IPS-18a (cell line): ENCODE results near the gene ADAP2.
"Not testable (repeated sequence)": the region's sequence is repeated elsewhere in the genome, so short reads cannot be mapped to it uniquely, and the experiment has no call there.

Experiments
- H3K27ac ChIP-seq: one replicate; pipeline ENCODE4 v1.5.1; 2013; ENCODE audit warnings: low read length
- H3K27me3 ChIP-seq: one replicate; pipeline ENCODE4 v1.6.1; 2013; ENCODE audit warnings: mild to moderate bottlenecking, low read length; ENCODE audit not compliant: control insufficient read depth, insufficient read depth
- H3K36me3 ChIP-seq: one replicate; pipeline ENCODE4 v1.6.1; 2013; ENCODE audit warnings: low read depth, low read length; ENCODE audit not compliant: control insufficient read depth
- H3K4me1 ChIP-seq: one replicate; pipeline ENCODE4 v1.6.1; 2013; ENCODE audit warnings: low read depth, low read length; ENCODE audit not compliant: control insufficient read depth
- H3K4me3 ChIP-seq: one replicate; pipeline ENCODE4 v1.5.1; 2013; ENCODE audit warnings: low read length
- H3K9ac ChIP-seq: one replicate; pipeline ENCODE4 v1.6.1; 2013; ENCODE audit warnings: mild to moderate bottlenecking, low read length, moderate library complexity
- H3K9me3 ChIP-seq: one replicate; pipeline ENCODE4 v1.6.1; 2013; ENCODE audit warnings: low read depth, low read length; ENCODE audit not compliant: control insufficient read depth

The ADAP2 gene, protein sequence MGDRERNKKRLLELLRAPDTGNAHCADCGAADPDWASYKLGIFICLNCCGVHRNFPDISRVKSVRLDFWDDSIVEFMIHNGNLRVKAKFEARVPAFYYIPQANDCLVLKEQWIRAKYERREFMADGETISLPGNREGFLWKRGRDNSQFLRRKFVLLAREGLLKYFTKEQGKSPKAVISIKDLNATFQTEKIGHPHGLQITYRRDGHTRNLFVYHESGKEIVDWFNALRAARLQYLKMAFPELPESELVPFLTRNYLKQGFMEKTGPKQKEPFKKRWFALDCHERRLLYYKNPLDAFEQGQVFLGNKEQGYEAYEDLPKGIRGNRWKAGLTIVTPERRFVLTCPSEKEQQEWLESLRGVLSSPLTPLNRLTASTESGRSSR

DNA sequence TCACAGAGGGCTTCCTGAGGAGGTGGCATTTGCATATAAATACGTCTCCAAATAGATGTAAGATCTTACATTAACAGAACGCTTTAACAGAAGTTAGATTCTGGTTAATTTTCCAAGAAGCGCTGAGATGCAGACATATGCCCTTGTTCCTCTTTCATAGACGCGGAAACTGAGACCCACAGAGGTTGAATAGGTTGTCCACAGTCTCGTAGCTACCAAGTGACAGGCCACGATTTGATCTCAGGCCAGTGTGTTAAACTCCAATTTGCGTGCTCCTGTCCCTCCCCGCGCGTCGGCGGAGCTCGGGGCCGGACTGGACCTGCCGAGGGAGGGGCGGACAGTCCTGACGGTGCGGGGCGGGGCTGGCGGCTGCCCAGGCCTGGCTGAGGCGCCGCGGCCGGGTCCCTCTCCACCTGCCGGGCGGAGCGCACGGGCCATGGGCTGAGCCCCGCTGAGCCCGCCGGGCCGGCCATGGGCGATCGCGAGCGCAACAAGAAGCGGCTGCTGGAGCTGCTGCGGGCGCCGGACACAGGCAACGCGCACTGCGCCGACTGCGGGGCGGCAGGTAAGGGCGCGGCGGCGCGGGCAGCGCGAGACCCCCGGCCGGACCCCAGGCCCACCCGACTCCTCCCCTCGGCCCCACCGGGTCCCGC, at the start of gene ADAP2:
ADAP2 (plus strand) TSS at position 402 of the 653 bp plus-strand sequence; CDS start at position 472, 70 bp downstream.
- Histone ChIP-seq H3K4me3 (peak within 1 kb of the TSS; percentile 54), H3K27me3 (peaks cover 53% of the 10 kb centered on the region), H3K27ac (no peak within 1 kb of the TSS), H3K36me3 (no peaks in the 10 kb centered on the region), H3K4me1 (no peaks in the 10 kb centered on the region), H3K9ac (no peak within 1 kb of the TSS), H3K9me3 (no peaks in the 10 kb centered on the region)

DNA sequence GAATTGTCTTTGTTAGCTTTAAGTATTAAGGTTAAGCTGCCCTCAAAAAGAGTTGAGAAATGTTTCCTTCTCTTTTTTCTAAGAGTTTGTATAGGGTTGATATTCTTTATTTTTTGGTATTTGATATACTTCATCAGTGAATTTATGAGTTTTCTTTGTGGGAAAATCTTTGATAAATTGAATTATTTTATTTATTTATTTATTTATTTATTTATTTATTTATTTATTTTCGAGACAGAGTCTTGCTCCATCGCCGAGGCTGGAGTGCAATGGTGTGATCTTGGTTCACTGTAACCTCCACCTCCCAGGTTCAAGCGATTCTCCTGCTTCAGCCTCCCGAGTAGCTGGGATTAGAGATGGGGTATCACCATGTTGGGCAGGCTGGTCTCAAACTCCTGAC, 35.6 kb upstream of the ADAP2 start:
- Histone ChIP-seq H3K27me3 (no peaks in the 10 kb centered on the region), H3K4me3 (no peak overlapping the region), H3K36me3 (peaks cover 30% of the 10 kb centered on the region), H3K27ac (no peak overlapping the region), H3K4me1 (no peaks in the 10 kb centered on the region), H3K9me3 (no peaks in the 10 kb centered on the region), H3K9ac (no peak overlapping the region)

DNA sequence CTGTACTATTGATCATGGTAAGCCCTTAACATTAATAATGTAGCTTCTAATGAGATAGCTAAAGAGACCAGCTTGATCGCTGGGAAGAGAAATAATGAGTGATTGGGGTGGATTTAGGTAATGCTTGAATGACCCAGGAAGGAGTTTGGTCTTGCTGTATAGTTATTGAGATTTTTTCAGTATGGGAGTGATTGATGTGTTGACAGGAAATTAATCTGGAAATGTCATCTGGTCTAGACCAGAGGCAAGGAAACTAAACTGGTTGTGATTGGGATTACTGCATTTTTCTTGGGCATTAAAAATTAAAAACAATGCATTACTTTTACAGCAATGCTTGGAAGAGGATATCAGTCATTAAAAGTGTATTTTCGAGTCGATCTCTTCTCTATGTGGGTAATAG, 27.5 kb upstream of the ADAP2 start:
- Histone ChIP-seq H3K4me1 (no peaks in the 10 kb centered on the region), H3K27me3 (no peaks in the 10 kb centered on the region), H3K27ac (no peak overlapping the region), H3K36me3 (peaks cover 38% of the 10 kb centered on the region), H3K9me3 (no peaks in the 10 kb centered on the region), H3K4me3 (no peak overlapping the region), H3K9ac (no peak overlapping the region)

DNA sequence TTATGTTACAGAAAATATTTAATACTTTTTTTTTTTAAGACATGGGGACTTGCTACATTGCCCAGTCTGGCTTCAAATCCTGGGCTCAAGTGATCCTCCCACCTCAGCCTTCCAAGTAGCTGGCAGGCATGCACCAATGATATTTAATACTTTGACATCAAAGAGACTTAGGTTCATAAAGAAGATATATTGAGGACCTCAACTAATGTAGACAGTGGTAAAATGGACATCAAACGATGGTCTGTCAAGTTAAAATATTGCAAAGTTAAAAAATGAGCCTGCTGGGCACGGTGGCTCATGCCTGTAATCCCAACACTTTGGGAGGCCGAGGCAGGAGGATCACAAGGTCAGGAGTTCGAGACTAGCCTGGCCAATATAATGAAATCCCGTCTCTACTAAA, 24.4 kb upstream of the ADAP2 start:
- no peak overlapping the region for H3K9ac ChIP-seq
- H3K9me3 ChIP-seq, result no peaks in the 10 kb centered on the region
- H3K27ac ChIP-seq, result no peak overlapping the region
- no peak overlapping the region for H3K4me3 ChIP-seq
- no peaks in the 10 kb centered on the region for H3K4me1 ChIP-seq
- H3K27me3 ChIP-seq, result no peaks in the 10 kb centered on the region
- peaks cover 34% of the 10 kb centered on the region for H3K36me3 ChIP-seq

DNA sequence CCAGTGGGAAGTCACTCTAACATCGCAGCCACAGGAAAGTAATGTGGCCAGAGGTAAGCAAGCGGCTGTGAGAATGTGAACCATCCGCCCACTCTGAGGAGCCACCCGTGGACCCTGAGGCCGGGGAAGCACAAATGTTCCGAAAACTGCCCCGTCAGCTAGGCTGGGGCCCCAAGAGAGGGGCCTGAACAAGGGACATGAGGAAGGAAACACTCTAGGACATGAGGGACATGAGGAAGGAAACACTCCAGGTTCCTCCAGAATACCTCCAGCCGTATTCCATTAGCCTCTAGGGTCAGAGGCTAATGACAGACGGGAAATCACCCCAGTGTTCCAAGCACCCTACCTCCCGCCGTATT, 16.0 kb upstream of the ADAP2 start:
- H3K9ac ChIP-seq, result peak overlapping the region; percentile 82
- H3K4me3 ChIP-seq, result peak overlapping the region; percentile 90
- no peaks in the 10 kb centered on the region for H3K9me3 ChIP-seq
- no peaks in the 10 kb centered on the region for H3K27me3 ChIP-seq
- H3K4me1 ChIP-seq, result no peaks in the 10 kb centered on the region
- H3K36me3 ChIP-seq, result no peaks in the 10 kb centered on the region
- no peak overlapping the region for H3K27ac ChIP-seq

DNA sequence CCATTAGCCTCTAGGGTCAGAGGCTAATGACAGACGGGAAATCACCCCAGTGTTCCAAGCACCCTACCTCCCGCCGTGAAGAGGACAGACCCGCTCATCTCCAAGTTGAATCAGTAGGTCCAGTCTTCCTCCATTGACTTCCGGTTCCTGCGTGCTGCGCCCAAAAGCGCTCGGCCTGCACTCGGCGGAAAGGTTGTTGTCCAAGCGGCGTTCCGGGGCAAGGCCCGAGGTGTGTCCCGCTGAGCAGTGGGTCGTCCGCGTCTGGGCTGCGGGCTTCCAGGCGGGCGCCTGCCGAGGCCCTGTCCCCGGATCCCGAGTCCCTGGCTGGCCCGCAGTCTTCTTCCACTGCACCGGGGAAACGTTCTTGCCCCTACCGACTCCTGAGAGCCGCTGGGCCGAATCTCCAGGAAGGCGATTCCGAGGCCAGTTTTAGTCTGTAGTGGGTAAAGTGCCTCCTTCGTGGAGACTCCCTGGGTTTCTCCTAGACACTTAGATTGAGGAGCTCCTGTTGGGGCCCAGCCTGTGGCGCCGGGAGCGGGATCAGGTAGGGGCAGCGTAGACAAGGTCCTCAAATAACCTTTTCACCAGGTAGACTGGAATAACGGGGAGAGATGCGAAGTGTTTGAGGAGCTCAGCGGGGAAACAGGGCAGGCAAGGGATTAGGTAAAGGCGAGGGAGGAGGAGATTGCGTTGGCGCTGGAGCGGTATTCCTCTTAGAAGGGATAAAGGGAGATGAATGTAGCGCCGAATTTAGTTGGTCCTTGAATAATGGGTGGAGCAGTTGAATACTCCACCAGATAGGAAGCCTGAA, 15.4 kb upstream of the ADAP2 start, which contains the start of gene TEFM:
TEFM (minus strand) TSS at position 138 of the 811 bp plus-strand sequence; CDS start at position 98, 40 bp downstream.
- Histone ChIP-seq H3K27me3 (no peaks in the 10 kb centered on the region), H3K9ac (peak within 1 kb of the TSS; percentile 82), H3K36me3 (no peaks in the 10 kb centered on the region), H3K4me3 (peak within 1 kb of the TSS; percentile 90), H3K27ac (peak within 1 kb of the TSS; percentile 32), H3K4me1 (no peaks in the 10 kb centered on the region), H3K9me3 (no peaks in the 10 kb centered on the region)

DNA sequence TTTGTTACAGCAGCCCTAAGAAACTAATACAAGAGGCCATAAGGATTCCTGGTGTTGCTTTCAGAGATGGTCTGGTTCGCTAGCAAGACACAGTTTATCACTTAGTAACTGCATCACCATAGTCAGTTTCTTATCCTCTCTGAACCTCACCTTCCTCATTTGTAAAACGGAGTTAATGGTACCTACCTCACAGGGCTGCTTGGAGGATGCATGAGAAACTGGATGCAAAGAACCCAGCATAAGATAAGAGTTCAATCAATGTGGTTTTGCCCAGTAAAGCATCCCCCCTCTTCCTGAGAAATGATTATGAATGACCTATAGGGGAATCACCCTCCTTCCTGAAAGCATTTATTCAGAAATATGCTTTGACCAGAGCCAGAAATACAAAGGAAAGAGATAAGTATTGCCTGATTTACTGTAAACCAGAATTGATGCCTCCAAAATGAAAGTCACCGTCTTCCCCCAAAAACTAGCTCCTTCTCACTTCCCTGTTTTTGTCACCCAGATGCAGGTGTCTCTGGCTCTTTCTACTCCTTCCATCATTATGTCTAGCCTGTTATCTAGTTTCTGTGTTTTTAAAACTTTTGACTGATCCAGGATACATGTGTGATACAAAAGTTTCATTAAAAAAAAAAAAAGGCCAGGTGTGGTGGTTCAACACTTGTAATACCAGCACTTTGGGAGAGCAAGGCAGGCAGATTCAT, 12.9 kb upstream of the ADAP2 start:
- Histone ChIP-seq H3K27me3 (no peaks in the 10 kb centered on the region), H3K4me1 (no peaks in the 10 kb centered on the region), H3K36me3 (no peaks in the 10 kb centered on the region), H3K9me3 (no peaks in the 10 kb centered on the region), H3K27ac (no peak overlapping the region), H3K9ac (no peak overlapping the region), H3K4me3 (no peak overlapping the region)

DNA sequence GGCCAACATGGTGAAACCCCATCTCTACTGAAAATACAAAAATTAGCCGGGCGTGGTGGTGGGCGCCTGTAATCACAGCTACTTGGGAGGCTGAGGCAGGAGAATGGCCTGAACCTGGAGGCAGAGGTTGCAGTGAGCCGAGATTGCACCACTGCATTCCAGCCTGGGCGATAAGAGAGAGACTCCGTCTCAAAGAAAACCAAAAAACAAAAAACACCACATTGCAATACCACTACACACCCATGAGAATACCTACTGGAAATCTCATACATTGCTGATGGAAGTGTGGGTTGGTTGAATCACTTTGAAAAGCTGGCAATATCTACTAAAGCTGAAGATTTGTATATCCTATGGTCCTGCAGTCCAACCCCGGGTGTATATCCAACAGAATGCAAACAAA, 11.6 kb upstream of the ADAP2 start:
- H3K4me3 ChIP-seq, H3K27me3 ChIP-seq, H3K27ac ChIP-seq, H3K9ac ChIP-seq, H3K4me1 ChIP-seq, H3K36me3 ChIP-seq, H3K9me3 ChIP-seq: not testable (repeated sequence)

DNA sequence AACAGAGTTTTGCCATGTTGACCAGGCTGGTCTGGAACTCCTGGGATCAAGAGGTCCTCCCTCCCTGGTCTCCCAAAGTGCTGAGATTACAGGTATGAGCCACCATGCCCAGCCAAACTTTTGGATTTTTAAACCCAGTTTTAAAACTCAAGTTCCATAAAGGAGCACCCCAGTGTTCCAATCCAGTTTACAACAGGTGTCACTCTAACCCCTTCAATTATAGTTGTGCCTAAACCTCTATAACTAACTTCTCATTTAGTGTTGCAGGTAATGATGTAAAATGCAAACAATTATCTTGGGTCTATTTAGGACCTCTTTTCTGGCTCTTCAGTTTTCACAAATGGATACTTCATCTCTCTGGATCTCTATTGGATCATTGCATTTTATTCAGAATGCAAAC, 7.8 kb upstream of the ADAP2 start:
- Histone ChIP-seq H3K4me1 (no peaks in the 10 kb centered on the region), H3K9ac (no peak overlapping the region), H3K36me3 (no peaks in the 10 kb centered on the region), H3K4me3 (no peak overlapping the region), H3K27ac (no peak overlapping the region), H3K9me3 (no peaks in the 10 kb centered on the region), H3K27me3 (peaks cover 6% of the 10 kb centered on the region)

DNA sequence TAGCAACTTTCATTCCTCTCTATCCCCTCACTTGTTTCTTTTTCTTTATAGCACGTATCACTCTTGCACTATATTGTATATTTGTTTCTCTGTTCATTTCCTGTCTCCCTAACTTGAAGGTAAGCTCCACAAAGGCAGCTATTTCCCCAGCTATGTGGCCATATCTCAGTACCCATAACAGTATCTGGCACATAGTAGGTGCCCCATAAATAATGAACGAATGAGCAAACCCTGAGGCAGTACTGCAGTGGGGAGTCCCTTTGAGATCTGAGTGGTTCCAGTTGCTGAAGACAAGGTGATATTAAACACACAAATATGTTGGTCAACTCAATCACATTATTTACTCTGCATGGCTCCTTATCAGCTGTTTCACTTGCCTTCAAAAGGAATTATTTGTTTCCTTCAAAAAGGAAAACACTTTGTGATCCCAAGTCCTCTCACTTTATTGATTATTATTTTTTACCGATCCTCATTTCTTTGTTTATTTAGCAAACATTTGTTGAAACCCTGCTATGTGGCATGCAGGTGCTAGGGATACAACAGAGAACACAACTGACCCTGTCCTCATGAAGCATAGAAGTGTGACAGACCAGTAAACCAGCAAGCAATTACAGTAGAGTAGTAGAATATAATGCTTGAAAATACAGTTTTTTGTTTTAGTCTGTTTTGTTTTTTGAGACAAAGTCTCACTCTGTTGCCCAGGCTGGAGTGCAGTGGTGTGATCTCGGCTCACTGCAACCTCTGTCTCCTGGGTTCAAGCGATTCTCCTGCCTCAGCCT, 5.7 kb upstream of the ADAP2 start:
- no peak overlapping the region for H3K9ac ChIP-seq
- H3K4me3 ChIP-seq, result no peak overlapping the region
- H3K27ac ChIP-seq, result no peak overlapping the region
- peaks cover 15% of the 10 kb centered on the region for H3K27me3 ChIP-seq
- H3K36me3 ChIP-seq, result no peaks in the 10 kb centered on the region
- H3K4me1 ChIP-seq, result no peaks in the 10 kb centered on the region
- no peaks in the 10 kb centered on the region for H3K9me3 ChIP-seq
